Measurements from ENCODE around the gene FZR1.

FZR1 gene

GRCh38 chr19:3474614-3475013, 31.5 kb upstream of the FZR1 start:
- no peak for DNase-seq

- no peak for DNase-seq
Measured at GRCh38 chr19:3475449-3475848, 30.7 kb upstream of the FZR1 start.

GRCh38 chr19:3476830-3477229, 29.3 kb upstream of the FZR1 start:
- no peak for DNase-seq

GRCh38 chr19:3477506-3477905, 28.6 kb upstream of the FZR1 start:
- DNase-seq, result no peak

- DNase-seq, result no peak
Measured at GRCh38 chr19:3477951-3478350, 28.2 kb upstream of the FZR1 start.

GRCh38 chr19:3478409-3479176, 27.5 kb upstream of the FZR1 start:
- peak; percentile 24 for DNase-seq

DNA sequence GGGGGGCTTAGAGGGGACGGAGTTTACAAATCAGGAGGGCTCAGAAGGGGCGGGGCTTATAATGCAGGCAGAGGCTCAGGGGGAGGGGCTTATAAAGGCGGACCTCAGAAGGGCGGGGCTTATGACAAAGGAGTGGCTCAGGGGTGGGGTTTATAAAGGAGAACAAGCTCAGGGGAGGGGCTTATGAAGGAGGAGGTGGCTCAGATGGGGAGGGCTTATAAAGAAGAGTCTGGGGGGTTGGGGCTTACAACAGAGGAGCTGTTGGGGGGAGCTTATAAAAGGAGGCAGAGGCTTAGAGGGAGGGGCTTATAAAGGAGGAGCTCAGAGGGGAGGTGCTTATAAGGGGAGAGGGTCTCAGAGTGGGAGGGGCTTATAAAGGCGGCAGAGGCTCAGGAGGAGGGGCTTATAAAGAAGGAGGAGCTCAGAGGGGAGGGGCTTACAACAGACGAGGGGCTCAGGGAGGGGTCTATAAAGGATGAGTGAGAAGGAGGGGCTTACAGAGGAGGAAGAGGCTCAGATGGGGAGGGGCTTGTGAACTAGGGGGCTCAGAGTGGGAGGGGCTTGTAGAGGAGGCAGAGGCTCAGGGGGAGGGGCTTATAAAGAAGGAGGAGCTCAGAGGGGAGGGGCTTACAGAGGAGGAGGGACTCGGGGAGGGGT, 26.8 kb upstream of the FZR1 start:
- peak; percentile 68 for DNase-seq

- DNase-seq, result peak; percentile 40
Measured at GRCh38 chr19:3479834-3480215, 26.3 kb upstream of the FZR1 start.

- no peak for DNase-seq
Measured at GRCh38 chr19:3480383-3481091, 25.6 kb upstream of the FZR1 start, which contains the start of gene SMIM24. TSS of gene SMIM24 (minus strand) at chr19:3480525. CDS start at chr19:3480463, 62 bp downstream.

GRCh38 chr19:3481241-3482090, 24.6 kb upstream of the FZR1 start:
- DNase-seq, result no peak

- DNase-seq, result no peak
Measured at GRCh38 chr19:3482507-3483225, 23.4 kb upstream of the FZR1 start.

- no peak for DNase-seq
Measured at GRCh38 chr19:3483226-3483628, 22.9 kb upstream of the FZR1 start, which contains the start of gene SMIM44. TSS of gene SMIM44 (minus strand) at chr19:3483441. CDS start at chr19:3483403, 38 bp downstream.

GRCh38 chr19:3491396-3492119, 14.6 kb upstream of the FZR1 start:
- no peak for DNase-seq

DNA sequence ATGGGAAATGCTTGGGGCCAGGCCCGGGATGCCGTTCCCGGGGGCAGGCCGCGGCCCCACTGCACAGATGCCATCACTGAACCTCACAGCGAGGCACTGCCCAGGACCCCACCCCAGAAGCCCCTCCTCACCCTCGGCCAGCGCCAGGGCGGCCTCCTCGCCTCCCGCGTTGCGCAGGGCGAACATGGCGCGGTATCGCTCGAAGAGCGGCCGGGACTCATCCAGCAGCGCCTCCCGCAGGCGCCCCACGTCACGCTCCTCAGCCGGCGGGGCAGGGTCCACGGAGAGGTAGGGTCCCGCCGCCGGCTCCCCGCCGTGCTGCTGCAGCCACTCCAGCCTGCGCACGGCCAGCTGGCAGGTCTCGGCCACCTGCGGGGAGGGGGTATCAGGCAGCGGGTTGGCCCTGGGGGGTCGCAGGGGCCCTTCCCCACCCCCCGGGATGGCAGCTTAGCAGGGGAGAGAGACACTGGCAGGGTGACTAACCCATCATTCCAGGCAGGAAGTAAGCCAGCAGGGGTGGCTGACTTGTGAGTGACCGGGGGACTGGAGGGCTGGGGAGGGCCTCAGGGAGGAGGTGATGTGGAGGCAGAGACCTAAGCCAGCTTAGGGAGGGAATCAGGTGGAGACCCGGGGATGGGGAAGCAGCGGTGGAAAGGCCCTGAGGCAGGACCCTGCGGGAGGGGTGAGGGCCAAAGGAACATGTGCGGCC, 13.8 kb upstream of the FZR1 start:
- no peak for DNase-seq

DNA sequence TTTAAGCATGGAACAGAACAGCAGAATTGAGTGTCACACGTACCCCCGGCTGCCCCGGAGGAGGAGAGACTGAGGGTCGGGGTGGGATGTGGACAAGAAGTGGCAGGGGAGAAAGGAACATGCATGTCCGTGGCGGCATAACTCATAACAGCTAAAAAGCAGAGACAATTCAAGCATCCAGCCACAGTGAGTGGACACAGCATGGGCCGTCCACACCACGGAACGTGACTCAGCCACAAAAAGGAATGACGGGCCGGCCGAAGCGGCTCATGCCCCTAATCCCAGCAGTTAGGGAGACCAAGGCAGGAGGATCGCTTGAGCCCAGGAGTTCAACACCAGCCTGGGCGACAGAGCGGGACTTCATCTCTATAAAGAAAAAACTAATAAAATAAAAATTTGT, 13.2 kb upstream of the FZR1 start:
- no peak for DNase-seq

DNA sequence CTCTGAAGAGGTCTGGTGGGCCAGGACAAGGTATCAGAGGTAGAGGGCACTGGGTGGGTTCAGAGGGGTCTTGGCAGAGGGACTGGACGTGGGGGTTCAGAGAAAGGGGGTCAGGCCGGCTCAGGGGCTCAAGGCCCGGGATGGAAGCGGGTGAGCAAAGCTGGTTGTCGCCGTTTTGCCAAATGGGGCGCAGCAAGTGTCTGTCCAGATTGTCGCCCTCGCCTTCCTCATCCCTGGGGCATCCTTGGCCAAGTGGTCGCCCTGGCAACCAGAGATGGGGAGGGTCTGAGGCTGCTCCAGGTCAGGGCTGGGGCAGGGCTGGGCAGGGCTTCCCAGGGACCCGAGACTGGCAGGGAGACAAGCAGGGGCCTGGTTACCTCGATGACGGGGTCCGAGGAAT, 12.5 kb upstream of the FZR1 start:
- no peak for DNase-seq

DNA sequence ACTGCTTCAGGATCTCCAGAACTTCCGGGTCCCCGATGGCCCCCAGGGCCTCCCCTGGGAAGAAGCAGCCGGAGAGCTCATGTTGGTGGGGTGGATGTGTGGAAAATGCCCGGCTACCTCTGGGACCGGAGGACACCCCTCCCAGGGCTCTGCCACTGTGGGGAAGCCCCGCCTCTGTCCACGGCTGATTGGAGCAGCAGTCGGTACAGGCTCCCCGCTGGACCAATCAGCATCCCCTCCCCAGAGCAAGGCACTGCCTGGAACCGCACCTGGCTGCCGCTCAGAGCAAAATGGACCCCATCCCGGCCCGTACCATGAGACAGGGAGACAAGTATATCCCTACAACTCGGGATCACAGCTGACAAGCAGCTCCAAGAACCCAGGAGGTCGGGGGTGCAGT, 12.1 kb upstream of the FZR1 start:
- DNase-seq, result peak; percentile 39

- peak; percentile 64 for DNase-seq
Measured at GRCh38 chr19:3494559-3494958, 11.6 kb upstream of the FZR1 start.

DNA sequence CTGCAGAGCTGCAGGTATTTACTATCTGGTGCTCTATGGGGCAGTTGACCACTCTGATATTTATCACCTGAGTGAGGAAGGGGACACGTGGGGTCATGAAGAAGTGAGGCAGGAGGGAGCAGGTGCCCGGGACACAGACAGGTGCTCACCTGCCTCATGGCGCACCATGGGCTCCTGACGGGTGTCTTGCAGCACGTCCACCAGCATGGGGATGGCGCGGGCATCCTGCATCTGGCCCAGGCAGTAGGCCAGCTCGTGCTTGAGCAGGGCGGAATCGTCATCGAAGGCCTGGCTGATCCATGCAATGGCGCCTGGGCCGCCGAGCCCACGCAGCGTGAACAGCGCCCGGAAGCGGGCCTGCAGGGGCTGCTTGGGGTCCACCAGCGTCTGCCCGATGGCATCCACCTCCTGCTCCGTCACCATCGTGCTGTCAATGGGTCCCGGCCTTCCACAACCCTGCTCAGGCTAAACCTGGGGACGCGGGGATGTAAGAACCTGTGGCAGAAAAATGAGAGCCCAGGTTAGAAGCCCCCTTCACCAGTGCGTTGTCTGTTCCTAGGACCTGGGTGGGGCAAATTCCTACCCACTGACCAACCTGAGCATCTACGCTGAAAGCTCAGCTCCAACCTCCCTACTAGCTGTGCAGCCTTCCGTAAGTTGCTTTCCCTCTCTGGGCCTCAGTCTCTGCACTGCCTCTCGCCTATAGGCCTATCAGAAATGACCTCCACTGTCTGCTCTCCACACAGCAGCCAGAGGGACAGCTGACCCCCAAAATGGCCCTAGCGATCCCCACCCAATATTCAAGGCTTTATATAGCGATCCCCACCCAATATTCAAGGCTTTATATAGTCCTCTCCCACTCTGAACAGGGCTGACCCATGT, 9.5 kb upstream of the FZR1 start:
- no peak for DNase-seq
